Subcutaneous abdominal adipose tissue (tissue), 5 donors: ENCODE measurements around the gene IPO8.
"Not testable (repeated sequence)": the region's sequence is repeated elsewhere in the genome, so short reads cannot be mapped to it uniquely, and the experiment has no call there.

Experiments
- H3K27ac ChIP-seq: one replicate; pipeline ENCODE4 v1.7.0; 2013; ENCODE audit warnings: low read depth, mild to moderate bottlenecking, inconsistent platforms, low read length, moderate library complexity
- H3K27me3 ChIP-seq, 5 donors: one replicate each; pipeline ENCODE4 v1.7.0; 2013; ENCODE audit warnings: low read length in 5 of 5, inconsistent platforms in 1 of 5; ENCODE audit not compliant: control insufficient read depth in 5 of 5, insufficient read depth in 4 of 5
- H3K36me3 ChIP-seq, 5 donors: one replicate each; pipeline ENCODE4 v1.7.0; 2013; ENCODE audit warnings: low read length in 5 of 5; ENCODE audit not compliant: control insufficient read depth in 5 of 5, insufficient read depth in 5 of 5
- H3K4me1 ChIP-seq, 5 donors: one replicate each; pipeline ENCODE4 v1.7.0; 2013; ENCODE audit warnings: low read length in 5 of 5, mild to moderate bottlenecking in 3 of 5, moderate library complexity in 1 of 5; ENCODE audit not compliant: control insufficient read depth in 5 of 5, insufficient read depth in 5 of 5
- H3K4me3 ChIP-seq, 5 donors: one replicate each; pipeline ENCODE4 v1.7.0; 2013; ENCODE audit warnings: low read length in 5 of 5, low read depth in 1 of 5
- H3K9ac ChIP-seq, 5 donors: one replicate each; pipeline ENCODE4 v1.7.0; 2013; ENCODE audit warnings: low read length in 5 of 5, mild to moderate bottlenecking in 4 of 5, moderate library complexity in 3 of 5
- H3K9me3 ChIP-seq, 5 donors: one replicate each; pipeline ENCODE4 v1.7.0; 2013; ENCODE audit warnings: low read length in 5 of 5; ENCODE audit not compliant: control insufficient read depth in 5 of 5
- donor health status: healthy.
- donor health status: healthy.
- donor health status: healthy.
- donor health status: healthy.
- donor health status: healthy.

IPO8 gene

GRCh38 chr12:30631740-30632139, 63.9 kb downstream of the IPO8 start:
- Histone ChIP-seq H3K27ac (no peak overlapping the region), H3K4me1 (no peaks in the 10 kb centered on the region), H3K27me3 (no peaks in the 10 kb centered on the region), H3K4me3 (no peak overlapping the region), H3K36me3 (peaks cover 45 to 70% (median 55%) of the 10 kb centered on the region in 5 donors), H3K9me3 (no peaks in the 10 kb centered on the region), H3K9ac (no peak overlapping the region)

GRCh38 chr12:30630979-30631285, 64.7 kb downstream of the IPO8 start:
- Histone ChIP-seq H3K9me3 (no peaks in the 10 kb centered on the region), H3K4me3 (no peak overlapping the region), H3K4me1 (no peaks in the 10 kb centered on the region), H3K9ac (no peak overlapping the region), H3K27me3 (no peaks in the 10 kb centered on the region), H3K36me3 (peaks cover 45 to 62% (median 49%) of the 10 kb centered on the region in 5 donors), H3K27ac (no peak overlapping the region)

- no peaks in the 10 kb centered on the region for H3K4me1 ChIP-seq
- H3K9ac ChIP-seq, result no peak overlapping the region
- H3K27me3 ChIP-seq, result no peaks in the 10 kb centered on the region
- no peak overlapping the region for H3K4me3 ChIP-seq
- peaks cover 45 to 59% (median 49%) of the 10 kb centered on the region in 5 donors for H3K36me3 ChIP-seq
- no peaks in the 10 kb centered on the region for H3K9me3 ChIP-seq
- H3K27ac ChIP-seq, result no peak overlapping the region
Measured at GRCh38 chr12:30630076-30630978, 65.3 kb downstream of the IPO8 start.

- H3K27ac ChIP-seq, result no peak overlapping the region
Measured at GRCh38 chr12:30626847-30627246, 68.8 kb downstream of the IPO8 start.

GRCh38 chr12:30624009-30624408, 71.7 kb downstream of the IPO8 start:
- Histone ChIP-seq H3K27ac (no peak overlapping the region), H3K9ac (no peak overlapping the region), H3K36me3 (peaks cover 5 to 10% (median 10%) of the 10 kb centered on the region in 5 donors), H3K27me3 (no peaks in the 10 kb centered on the region), H3K4me1 (no peaks in the 10 kb centered on the region), H3K9me3 (no peaks in the 10 kb centered on the region), H3K4me3 (no peak overlapping the region)

More at GRCh38 chr12:30626847-30627246, 68.8 kb downstream of the IPO8 start:
- H3K4me3 ChIP-seq, result no peak overlapping the region
- H3K9me3 ChIP-seq, result no peaks in the 10 kb centered on the region
- no peaks in the 10 kb centered on the region for H3K27me3 ChIP-seq
- H3K9ac ChIP-seq, result no peak overlapping the region
- H3K36me3 ChIP-seq, result peaks cover 29 to 35% (median 33%) of the 10 kb centered on the region in 5 donors
- no peaks in the 10 kb centered on the region for H3K4me1 ChIP-seq

- no peaks in the 10 kb centered on the region for H3K27me3 ChIP-seq
- no peak overlapping the region for H3K9ac ChIP-seq
Measured at GRCh38 chr12:30622509-30622908, 73.2 kb downstream of the IPO8 start.

GRCh38 chr12:30621663-30622241, 73.9 kb downstream of the IPO8 start:
- H3K27me3 ChIP-seq, H3K27ac ChIP-seq, H3K9ac ChIP-seq, H3K36me3 ChIP-seq, H3K4me1 ChIP-seq, H3K4me3 ChIP-seq, H3K9me3 ChIP-seq: not testable (repeated sequence)

More at GRCh38 chr12:30622509-30622908, 73.2 kb downstream of the IPO8 start:
- H3K4me1 ChIP-seq, result no peaks in the 10 kb centered on the region
- no peak overlapping the region for H3K27ac ChIP-seq
- H3K9me3 ChIP-seq, result no peaks in the 10 kb centered on the region
- H3K4me3 ChIP-seq, result no peak overlapping the region
- H3K36me3 ChIP-seq, result no peaks in the 10 kb centered on the region

GRCh38 chr12:30617346-30618016, 78.2 kb downstream of the IPO8 start:
- no peaks in the 10 kb centered on the region for H3K9me3 ChIP-seq
- no peak overlapping the region for H3K9ac ChIP-seq
- no peak overlapping the region for H3K27ac ChIP-seq
- H3K4me1 ChIP-seq, result peaks cover 0 to 2% (median 0%) of the 10 kb centered on the region in 5 donors
- H3K36me3 ChIP-seq, result no peaks in the 10 kb centered on the region
- no peaks in the 10 kb centered on the region for H3K27me3 ChIP-seq
- no peak overlapping the region for H3K4me3 ChIP-seq

- no peaks in the 10 kb centered on the region for H3K9me3 ChIP-seq
Measured at GRCh38 chr12:30614031-30614430, 81.6 kb downstream of the IPO8 start.

More at GRCh38 chr12:30614031-30614430, 81.6 kb downstream of the IPO8 start:
- Histone ChIP-seq H3K4me1 (peaks cover 0 to 2% (median 0%) of the 10 kb centered on the region in 5 donors), H3K27me3 (no peaks in the 10 kb centered on the region), H3K36me3 (no peaks in the 10 kb centered on the region), H3K27ac (no peak overlapping the region), H3K9ac (no peak overlapping the region), H3K4me3 (no peak overlapping the region)
